RWPE1 (cell line): ENCODE results near the gene GRIN2A.

Experiments
- CTCF ChIA-PET: fragments of 350-600 bp; sonication (Branson Sonifier 250); formaldehyde crosslinking; extraction: SDS; loops from one replicate; lab custom pipeline; 2021; lab: Yijun Ruan, JAX
- POLR2A ChIA-PET: fragments of 400-600 bp; formaldehyde crosslinking; extraction: SDS; loops from one replicate; lab custom pipeline; 2020; ENCODE audit warnings: antibody characterized with exemption; ENCODE audit not compliant: low non-redundant PET; lab: Yijun Ruan, JAX
- DNase-seq: peaks from one replicate; pipeline ENCODE4 v3.0.0; 2012; ENCODE audit warnings: low spot score
- H3K27ac ChIP-seq: fragments of 450-650 bp; 2 replicates; pipeline ENCODE4 v1.5.1; 2017
- CTCF ChIP-seq: fragments of 450-650 bp; conservative IDR thresholded peaks from 2 replicates; pipeline ENCODE4 v1.5.1; 2017; ENCODE audit warnings: low read depth, mild to moderate bottlenecking

The GRIN2A gene

DNA sequence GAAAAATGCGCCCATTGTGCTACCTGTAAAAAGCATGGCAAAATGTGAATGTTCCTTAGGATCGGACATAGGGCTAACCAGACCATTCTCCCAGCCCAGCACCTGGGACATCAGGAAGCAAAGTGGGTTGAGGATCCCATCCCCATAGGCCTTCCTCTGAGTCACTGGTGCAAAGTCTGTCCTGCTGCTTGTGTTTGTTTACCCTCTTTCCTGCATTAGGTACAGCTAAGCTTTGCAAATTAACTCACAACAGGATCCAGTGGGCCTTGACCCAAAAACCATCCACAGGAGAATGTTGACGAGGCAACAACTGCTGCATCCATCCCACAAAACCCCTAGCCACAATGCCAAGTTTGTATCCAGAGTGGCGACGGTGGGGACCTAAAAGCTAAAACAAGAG is 106.2 kb downstream of the GRIN2A start:
- TF ChIP-seq CTCF = no peak
- no peak overlapping the region for H3K27ac ChIP-seq
- DNase-seq = no peak
- CTCF ChIA-PET = no interaction called here
- POLR2A ChIA-PET = interaction anchor here (0.6 kb wide), 1 partner anchor 175 kb away, joined by 3 read pairs; no protein-coding TSS in a partner anchor

DNA sequence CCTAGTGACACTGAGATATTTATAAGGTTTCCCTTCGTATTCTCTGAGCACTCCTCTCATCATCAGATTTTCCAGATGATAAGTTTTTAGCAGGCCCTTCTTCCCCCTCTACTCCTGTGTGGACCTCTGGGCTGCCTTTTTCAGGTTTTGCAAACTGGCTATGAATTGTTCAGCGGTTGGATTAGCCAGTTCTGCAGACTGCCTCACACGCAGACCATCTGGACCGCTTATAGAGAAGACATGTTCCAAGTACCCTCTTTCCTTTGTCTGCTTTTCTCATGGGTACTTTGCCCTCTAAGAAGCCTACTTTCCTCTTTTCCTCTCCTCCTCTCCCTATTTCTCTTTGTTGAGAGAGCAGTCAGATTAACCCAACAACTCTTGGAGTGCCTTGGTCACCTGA is 111.6 kb downstream of the GRIN2A start:
- DNase-seq = no peak
- TF ChIP-seq CTCF = no peak
- POLR2A ChIA-PET = no interaction called here
- H3K27ac ChIP-seq = no peak overlapping the region
- CTCF ChIA-PET = no interaction called here

DNA sequence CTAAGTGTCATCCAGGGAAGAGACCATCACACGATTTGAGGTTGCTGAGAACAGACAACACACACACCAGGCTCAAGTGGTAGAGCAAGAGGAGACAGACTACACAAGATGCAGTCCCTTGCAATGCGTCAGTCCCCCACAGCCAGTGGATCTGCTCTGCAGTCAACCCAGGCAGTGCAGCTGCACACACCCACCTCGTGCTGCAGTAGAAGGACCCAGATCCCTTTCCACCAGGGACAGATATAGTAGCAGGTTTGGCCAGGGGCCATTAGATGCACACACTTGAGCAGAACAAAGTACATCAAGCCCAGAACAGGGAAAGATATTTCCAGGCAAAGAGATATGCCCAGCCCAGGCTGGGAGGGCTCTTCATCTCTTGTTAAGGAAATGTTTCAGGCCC is 112.9 kb downstream of the GRIN2A start:
- no peak overlapping the region for H3K27ac ChIP-seq
- DNase-seq = no peak
- no peak for TF ChIP-seq CTCF
- ChIA-PET POLR2A (no interaction called here), CTCF (no interaction called here)

DNA sequence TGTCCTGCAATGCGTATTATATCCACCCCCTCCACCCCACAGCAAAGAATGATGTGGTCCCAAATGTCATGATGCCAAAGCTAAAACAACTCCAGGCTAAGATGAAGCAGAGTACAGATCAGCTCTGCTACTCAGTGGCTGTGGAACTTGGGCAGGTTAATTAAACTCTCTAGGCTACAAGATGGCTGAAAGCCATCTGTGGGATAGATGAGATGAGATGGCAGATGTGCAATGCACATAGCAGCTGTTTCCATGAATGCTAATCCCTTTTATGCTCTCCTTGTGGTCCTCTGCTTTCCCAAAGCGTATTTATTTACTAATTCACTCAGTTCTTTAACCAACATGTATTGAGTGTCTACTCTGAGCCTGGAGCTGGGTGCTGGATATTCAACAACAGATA is 114.4 kb downstream of the GRIN2A start:
- ChIA-PET CTCF (no interaction called here), POLR2A (no interaction called here)
- DNase-seq = no peak
- TF ChIP-seq CTCF = no peak
- no peak overlapping the region for H3K27ac ChIP-seq

GRCh38 chr16:10067406-10067805 is 114.8 kb downstream of the GRIN2A start:
- no peak for DNase-seq
- no peak overlapping the region for H3K27ac ChIP-seq
- CTCF ChIA-PET = no interaction called here
- POLR2A ChIA-PET = no interaction called here
- TF ChIP-seq CTCF = no peak

DNA sequence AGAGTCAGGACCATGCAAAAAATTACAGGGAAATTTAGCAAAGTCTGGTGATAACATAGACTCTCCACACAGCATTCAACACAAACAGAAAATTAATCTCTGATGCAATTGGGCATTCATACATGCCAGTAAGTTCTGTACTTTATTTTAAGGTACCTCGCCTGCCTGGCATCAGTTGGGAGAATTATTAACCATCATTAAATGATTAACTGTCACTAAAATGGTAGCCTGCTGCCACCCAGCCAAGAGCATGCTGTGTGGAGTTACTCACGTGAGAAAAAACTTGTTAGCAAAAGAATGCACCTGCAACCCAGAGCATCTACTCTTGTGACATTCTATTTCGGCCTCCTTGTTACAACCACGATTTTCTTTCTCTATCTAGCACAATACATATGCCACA is 117.2 kb downstream of the GRIN2A start:
- POLR2A ChIA-PET = no interaction called here
- TF ChIP-seq CTCF = no peak
- H3K27ac ChIP-seq = no peak overlapping the region
- CTCF ChIA-PET = no interaction called here
- no peak for DNase-seq

GRCh38 chr16:10048850-10049249 is 133.4 kb downstream of the GRIN2A start:
- POLR2A ChIA-PET = no interaction called here
- no peak for DNase-seq
- CTCF ChIA-PET = no interaction called here
- TF ChIP-seq CTCF = no peak
- H3K27ac ChIP-seq = no peak overlapping the region
